GM10248 (cell line): ENCODE results near the gene TEX48.

ENCODE experiments used
- CTCF ChIA-PET: fragments of 300-600 bp; sonication (Branson Sonifier 250); formaldehyde crosslinking; extraction: SDS; loops from one replicate; lab custom pipeline; 2021; ENCODE audit warnings: antibody characterized with exemption; lab: Yijun Ruan, JAX
- POLR2A ChIA-PET: fragments of 350-650 bp; sonication (Branson Sonifier 250); formaldehyde crosslinking; extraction: SDS; loops from one replicate; lab custom pipeline; 2020; ENCODE audit warnings: antibody characterized with exemption; lab: Yijun Ruan, JAX
- DNase-seq: peaks from one replicate; pipeline ENCODE4 v3.0.0; 2012; ENCODE audit errors: extremely low spot score
- CTCF ChIP-seq: IDR thresholded peaks from 2 replicates; pipeline ENCODE4 v1.5.1; 2012; ENCODE audit warnings: mild to moderate bottlenecking, low read depth; ENCODE audit errors: extremely low read depth, missing control alignments, control extremely low read depth

TEX48 gene

GRCh38 chr9:114684036-114684435 is 2.0 kb upstream of the TEX48 start:
- ChIA-PET CTCF (interaction anchor here (0.7 to 4.9 kb wide), 5 partner anchors 15 to 331 kb away, joined by 3 to 35 read pairs (median 5); no protein-coding TSS in a partner anchor), POLR2A (no interaction called here)
- no peak for TF ChIP-seq CTCF
- no peak for DNase-seq

- ChIA-PET CTCF (interaction anchor here (0.6 to 6.2 kb wide), 20 partner anchors 9 to 552 kb away, joined by 3 to 75 read pairs (median 11); no protein-coding TSS in a partner anchor), POLR2A (no interaction called here)
- no peak for TF ChIP-seq CTCF
- no peak for DNase-seq
These were observed 854 bp upstream of the TEX48 start for GRCh38 chr9:114682846-114683245.

- no peak for TF ChIP-seq CTCF
- no peak for DNase-seq
- ChIA-PET CTCF (interaction anchor here (0.6 to 6.2 kb wide), 82 partner anchors 9 to 844 kb away, joined by 3 to 75 read pairs (median 4); partner anchors contain the start of gene TEX53), POLR2A (interaction anchor here (0.6 kb wide), 1 partner anchor 311 kb away, joined by 4 read pairs; no protein-coding TSS in a partner anchor)
These were observed 1.6 kb downstream of the TEX48 start for GRCh38 chr9:114680259-114681001.

GRCh38 chr9:114678795-114679194 is 3.2 kb downstream of the TEX48 start:
- TF ChIP-seq CTCF, result no peak
- no peak for DNase-seq
- ChIA-PET CTCF (interaction anchor here (0.9 to 6.2 kb wide), 5 partner anchors 26 to 338 kb away, joined by 3 to 75 read pairs (median 3); no protein-coding TSS in a partner anchor), POLR2A (no interaction called here)

- DNase-seq, result no peak
- no peak for TF ChIP-seq CTCF
- CTCF ChIA-PET, result interaction anchor here (1.1 to 6.2 kb wide), 2 partner anchors 25 to 339 kb away, joined by 3 to 75 read pairs; no protein-coding TSS in a partner anchor
- POLR2A ChIA-PET, result no interaction called here
These were observed 3.9 kb downstream of the TEX48 start for GRCh38 chr9:114678130-114678529.

GRCh38 chr9:114677418-114677817 is 4.6 kb downstream of the TEX48 start:
- ChIA-PET CTCF (interaction anchor here (0.9 to 6.2 kb wide), 5 partner anchors 32 to 340 kb away, joined by 3 to 75 read pairs (median 3); no protein-coding TSS in a partner anchor), POLR2A (no interaction called here)
- TF ChIP-seq CTCF, result no peak
- no peak for DNase-seq
